Trophoblast cell (in vitro differentiated cells and primary cell): ENCODE data around the gene CTSE.

Experiments used
- DNase-seq, 2 donors: peaks; one replicate each; pipeline ENCODE4 v3.0.0-alpha.2; 2016
- H2AFZ ChIP-seq: 2 replicates; pipeline ENCODE4 v1.6.1; 2013; ENCODE audit warnings: low read length, moderate library complexity, mild to moderate bottlenecking; ENCODE audit not compliant: insufficient read depth, poor library complexity
- H2AK5ac ChIP-seq: 2 replicates; pipeline ENCODE4 v1.6.1; 2013; ENCODE audit warnings: mild to moderate bottlenecking, low read length
- H2BK120ac ChIP-seq: 2 replicates; pipeline ENCODE4 v1.6.1; 2013; ENCODE audit warnings: low read length, mild to moderate bottlenecking, moderate library complexity; ENCODE audit not compliant: insufficient read depth, poor library complexity
- H2BK12ac ChIP-seq: 2 replicates; pipeline ENCODE4 v1.6.1; 2013; ENCODE audit warnings: mild to moderate bottlenecking, low read length, moderate library complexity
- H2BK5ac ChIP-seq: 2 replicates; pipeline ENCODE4 v1.6.1; 2013; ENCODE audit warnings: low read length, low read depth, moderate library complexity, mild to moderate bottlenecking; ENCODE audit not compliant: poor library complexity
- H3K14ac ChIP-seq: 2 replicates; pipeline ENCODE4 v1.6.1; 2013; ENCODE audit warnings: mild to moderate bottlenecking, low read length
- H3K18ac ChIP-seq: 2 replicates; pipeline ENCODE4 v1.6.1; 2013; ENCODE audit warnings: mild to moderate bottlenecking, low read length
- H3K23ac ChIP-seq: 2 replicates; pipeline ENCODE4 v1.6.1; 2013; ENCODE audit warnings: low read length
- H3K27ac ChIP-seq: 2 replicates; pipeline ENCODE4 v1.5.1; 2013; ENCODE audit warnings: low read depth, mild to moderate bottlenecking, inconsistent platforms, low read length, moderate library complexity
- H3K27me3 ChIP-seq: 2 replicates; pipeline ENCODE4 v1.6.1; 2013; ENCODE audit warnings: inconsistent platforms, mild to moderate bottlenecking, low read length, moderate library complexity; ENCODE audit not compliant: insufficient read depth
- H3K36me3 ChIP-seq, 2 experiments: 1 replicate in 1 of 2; 2 replicates in 1 of 2; pipeline ENCODE4 v1.6.1; 2013; ENCODE audit warnings: low read length in 2 of 2, mild to moderate bottlenecking in 2 of 2, moderate library complexity in 1 of 2; ENCODE audit not compliant: insufficient read depth in 2 of 2, control insufficient read depth in 1 of 2
- H3K4ac ChIP-seq: 2 replicates; pipeline ENCODE4 v1.6.1; 2013; ENCODE audit warnings: low read depth, mild to moderate bottlenecking, low read length, moderate library complexity
- H3K4me1 ChIP-seq, 2 experiments: 1 replicate in 1 of 2; 2 replicates in 1 of 2; pipeline ENCODE4 v1.6.1; 2013; ENCODE audit warnings: low read length in 2 of 2, mild to moderate bottlenecking in 2 of 2, moderate library complexity in 1 of 2; ENCODE audit not compliant: insufficient read depth in 2 of 2, control insufficient read depth in 1 of 2
- H3K4me2 ChIP-seq: 2 replicates; pipeline ENCODE4 v1.6.1; 2013; ENCODE audit warnings: inconsistent platforms, mild to moderate bottlenecking, low read length, moderate library complexity
- H3K4me3 ChIP-seq: 2 replicates; pipeline ENCODE4 v1.5.1; 2013; ENCODE audit warnings: mild to moderate bottlenecking, low read depth, low read length, inconsistent platforms
- H3K79me1 ChIP-seq: one replicate; pipeline ENCODE4 v1.6.1; 2013; ENCODE audit warnings: low read length
- H3K79me2 ChIP-seq: 2 replicates; pipeline ENCODE4 v1.6.1; 2013; ENCODE audit warnings: low read length, mild to moderate bottlenecking; ENCODE audit not compliant: control insufficient read depth, insufficient read depth, poor library complexity
- H3K9ac ChIP-seq: 2 replicates; pipeline ENCODE4 v1.6.1; 2013; ENCODE audit warnings: mild to moderate bottlenecking, low read length
- H3K9me3 ChIP-seq: 2 replicates; pipeline ENCODE4 v1.6.1; 2013; ENCODE audit warnings: low read depth, mild to moderate bottlenecking, control low read depth, inconsistent platforms, low read length; ENCODE audit not compliant: insufficient read depth
- H4K12ac ChIP-seq: 2 replicates; pipeline ENCODE4 v1.6.1; 2013; ENCODE audit warnings: low read depth, mild to moderate bottlenecking, low read length, moderate library complexity
- H4K8ac ChIP-seq: 2 replicates; pipeline ENCODE4 v1.6.1; 2013; ENCODE audit warnings: low read depth, mild to moderate bottlenecking, low read length, moderate library complexity
- H4K91ac ChIP-seq: one replicate; pipeline ENCODE4 v1.6.1; 2013; ENCODE audit warnings: low read depth, mild to moderate bottlenecking, low read length, moderate library complexity
- WGBS: extraction: QIAGEN DNeasy Blood & Tissue Kit; methylation state at CpG from one replicate; pipeline ENCODE4 v1.1.7; 2013; ENCODE audit warnings: missing lambda C conversion rate; ENCODE audit not compliant: insufficient read length, insufficient coverage; ENCODE audit errors: extremely low coverage; 5-methylcytosine and 5-hydroxymethylcytosine counted together

Gene CTSE

GRCh38 chr1:205993068-205993467 is 30.6 kb downstream of the CTSE start:
- no CpG with 5 or more reads among the region's 1 CpG for WGBS
- Histone ChIP-seq H2BK5ac (no peak overlapping the region), H3K4me2 (no peak overlapping the region)

GRCh38 chr1:205992218-205992882 is 31.3 kb downstream of the CTSE start:
- H3K23ac ChIP-seq = no peak overlapping the region
- H3K18ac ChIP-seq = no peak overlapping the region
- H4K91ac ChIP-seq = no peak overlapping the region
- no peaks in the 10 kb centered on the region for H3K79me1 ChIP-seq
- no peak for DNase-seq
- no peak overlapping the region for H2BK120ac ChIP-seq
- H3K4me1 ChIP-seq = peaks cover 0 to 2% of the 10 kb centered on the region in 2 experiments
- no peaks in the 10 kb centered on the region for H3K27me3 ChIP-seq
- H3K36me3 ChIP-seq = peaks cover 0 to 3% of the 10 kb centered on the region in 2 experiments
- H3K27ac ChIP-seq = no peak overlapping the region
- no peak overlapping the region for H3K9ac ChIP-seq
- peaks cover 3% of the 10 kb centered on the region for H3K9me3 ChIP-seq
- no peak overlapping the region for H3K4me3 ChIP-seq
- H4K12ac ChIP-seq = no peak overlapping the region
- H2BK5ac ChIP-seq = no peak overlapping the region
- H3K79me2 ChIP-seq = no peaks in the 10 kb centered on the region
- no peak overlapping the region for H3K4me2 ChIP-seq
- no peak overlapping the region for H2AK5ac ChIP-seq
- H2AFZ ChIP-seq = no peak overlapping the region
- no CpG with 5 or more reads among the region's 14 CpGs for WGBS
- H3K14ac ChIP-seq = no peak overlapping the region
- H3K4ac ChIP-seq = no peak overlapping the region
- H4K8ac ChIP-seq = no peak overlapping the region
- no peak overlapping the region for H2BK12ac ChIP-seq

More at GRCh38 chr1:205993068-205993467, 30.6 kb downstream of the CTSE start:
- no peak overlapping the region for H4K12ac ChIP-seq
- no peak overlapping the region for H4K91ac ChIP-seq
- H3K79me2 ChIP-seq = no peaks in the 10 kb centered on the region
- H3K4me3 ChIP-seq = no peak overlapping the region
- no peak overlapping the region for H3K4ac ChIP-seq
- no peak overlapping the region for H2BK12ac ChIP-seq
- no peak overlapping the region for H3K14ac ChIP-seq
- no peak for DNase-seq
- no peak overlapping the region for H4K8ac ChIP-seq
- no peak overlapping the region for H2BK120ac ChIP-seq
- no peak overlapping the region for H3K18ac ChIP-seq
- H2AK5ac ChIP-seq = no peak overlapping the region
- H3K27me3 ChIP-seq = no peaks in the 10 kb centered on the region
- peaks cover 3% of the 10 kb centered on the region in 2 experiments for H3K4me1 ChIP-seq
- H2AFZ ChIP-seq = no peak overlapping the region
- H3K9ac ChIP-seq = no peak overlapping the region
- H3K9me3 ChIP-seq = peaks cover 3% of the 10 kb centered on the region
- H3K27ac ChIP-seq = no peak overlapping the region
- H3K23ac ChIP-seq = no peak overlapping the region
- peaks cover 0 to 3% of the 10 kb centered on the region in 2 experiments for H3K36me3 ChIP-seq
- no peaks in the 10 kb centered on the region for H3K79me1 ChIP-seq

- Histone ChIP-seq H4K12ac (no peak overlapping the region), H3K14ac (no peak overlapping the region), H2BK5ac (no peak overlapping the region), H3K9ac (no peak overlapping the region), H3K4ac (no peak overlapping the region), H3K23ac (no peak overlapping the region), H3K4me1 (peaks cover 0 to 2% of the 10 kb centered on the region in 2 experiments), H2AFZ (no peak overlapping the region), H2BK12ac (no peak overlapping the region), H4K91ac (no peak overlapping the region), H3K18ac (no peak overlapping the region), H3K79me2 (no peaks in the 10 kb centered on the region), H2AK5ac (no peak overlapping the region), H3K4me2 (no peak overlapping the region), H3K4me3 (no peak overlapping the region), H3K36me3 (peaks cover 0 to 3% of the 10 kb centered on the region in 2 experiments), H3K27ac (no peak overlapping the region), H2BK120ac (no peak overlapping the region), H3K9me3 (no peaks in the 10 kb centered on the region), H3K79me1 (no peaks in the 10 kb centered on the region), H4K8ac (no peak overlapping the region), H3K27me3 (no peaks in the 10 kb centered on the region)
- DNase-seq = no peak
- WGBS = no CpG with 5 or more reads among the region's 4 CpGs
These were observed 32.5 kb downstream of the CTSE start for GRCh38 chr1:205991237-205991636.

- no peak overlapping the region for H3K4ac ChIP-seq
- H2BK5ac ChIP-seq = no peak overlapping the region
- H4K8ac ChIP-seq = no peak overlapping the region
- no peak overlapping the region for H3K18ac ChIP-seq
- H4K91ac ChIP-seq = no peak overlapping the region
- peaks cover 0 to 3% of the 10 kb centered on the region in 2 experiments for H3K36me3 ChIP-seq
- no peak overlapping the region for H3K27ac ChIP-seq
- H3K79me1 ChIP-seq = no peaks in the 10 kb centered on the region
- no CpG with 5 or more reads among the region's 2 CpGs for WGBS
- no peak overlapping the region for H3K4me2 ChIP-seq
- H2AFZ ChIP-seq = no peak overlapping the region
- no peak overlapping the region for H3K4me3 ChIP-seq
- H3K14ac ChIP-seq = no peak overlapping the region
- no peak overlapping the region for H2BK120ac ChIP-seq
- H3K9me3 ChIP-seq = no peaks in the 10 kb centered on the region
- no peak for DNase-seq
- H4K12ac ChIP-seq = no peak overlapping the region
- no peaks in the 10 kb centered on the region for H3K79me2 ChIP-seq
- no peak overlapping the region for H2BK12ac ChIP-seq
- H3K9ac ChIP-seq = no peak overlapping the region
- no peak overlapping the region for H3K23ac ChIP-seq
- peaks cover 0 to 2% of the 10 kb centered on the region in 2 experiments for H3K4me1 ChIP-seq
- no peaks in the 10 kb centered on the region for H3K27me3 ChIP-seq
- H2AK5ac ChIP-seq = no peak overlapping the region
These were observed 33.5 kb downstream of the CTSE start for GRCh38 chr1:205990226-205990625.
